Embryonic facial prominence (tissue), 1 donor: ENCODE data around the gene CACNA1F.

Experiments
- DNase-seq: peaks from one replicate; pipeline ENCODE4 v3.0.0-alpha.2; 2016; ENCODE audit errors: extremely low spot score

CACNA1F gene

DNA sequence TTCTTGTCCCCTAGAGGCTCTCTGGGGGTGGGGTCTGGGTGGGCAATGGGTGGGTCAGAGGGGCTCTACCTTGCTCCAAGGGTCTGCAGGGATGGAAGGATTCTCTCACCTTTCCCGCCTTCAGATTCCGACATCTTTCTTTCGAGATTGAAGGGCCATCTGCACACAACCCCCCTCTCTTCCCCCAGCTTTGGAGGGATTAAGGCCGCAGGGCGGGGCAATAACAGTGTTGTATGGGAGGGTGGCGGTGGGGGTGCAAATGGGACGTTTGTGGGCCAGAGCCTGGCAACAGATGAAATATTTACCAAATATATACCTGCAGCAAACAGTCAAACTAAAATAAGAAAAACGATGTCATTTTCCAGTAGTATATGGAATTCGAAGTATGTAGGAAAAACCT is at the start of gene CACNA1F:
TSS of gene CACNA1F (minus strand) at position 165 of the 400 bp plus-strand sequence. CDS start at position 134, 31 bp downstream.
- no peak for DNase-seq

DNA sequence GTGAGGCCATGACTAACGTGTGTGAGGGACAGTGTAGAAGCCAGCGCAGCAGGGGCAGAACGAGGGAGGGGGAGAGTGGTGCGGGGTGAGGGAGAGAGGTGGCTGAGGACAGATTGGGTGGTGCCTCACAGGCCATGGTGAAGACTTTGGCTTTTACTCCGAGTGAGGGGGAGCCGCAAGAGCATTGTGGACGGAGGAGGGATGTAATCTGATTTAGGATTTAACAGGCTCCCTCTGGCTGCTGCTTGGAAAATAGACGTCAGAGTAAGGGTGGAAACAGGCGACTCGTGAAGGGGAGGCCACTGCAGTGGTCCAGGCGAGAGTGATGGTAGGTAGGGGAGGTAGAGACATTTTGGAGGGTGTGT is 49.5 kb upstream of the CACNA1F start:
- no peak for DNase-seq

DNA sequence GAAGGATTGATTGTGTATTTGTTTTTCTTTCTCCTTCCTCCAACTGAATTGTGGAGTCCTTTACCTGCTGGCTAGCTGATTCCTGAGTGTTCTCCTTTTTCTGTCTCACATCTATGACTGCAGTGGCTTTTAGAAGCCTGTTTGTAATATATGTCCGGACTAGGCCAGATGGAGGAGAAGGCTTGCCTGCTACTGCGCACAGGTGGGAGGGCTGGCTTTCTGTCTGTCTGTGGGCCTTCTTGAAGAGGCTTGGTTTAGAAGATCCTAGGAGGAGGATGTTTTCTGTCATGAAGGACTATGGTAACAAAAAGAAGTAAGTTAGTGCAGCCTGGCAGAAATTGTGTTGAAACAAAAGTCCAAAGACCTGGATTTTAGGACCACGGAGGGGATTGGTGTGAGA is 44.9 kb upstream of the CACNA1F start:
- DNase-seq = no peak

DNA sequence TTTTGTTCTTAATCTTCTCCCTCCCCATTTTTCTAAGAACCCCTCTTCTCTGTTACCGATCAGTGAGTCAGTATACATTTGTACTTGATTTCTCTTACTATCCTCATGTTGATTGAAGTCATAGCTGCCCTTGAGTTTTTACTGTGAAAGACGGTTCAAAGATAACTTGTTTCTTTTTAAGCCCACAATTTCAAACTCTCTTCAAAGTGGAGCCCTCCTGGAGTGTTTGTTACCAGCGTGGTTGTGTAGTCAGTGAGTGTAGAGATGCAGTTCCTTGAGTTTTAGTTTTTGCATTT is 44.3 kb upstream of the CACNA1F start:
- no peak for DNase-seq

DNA sequence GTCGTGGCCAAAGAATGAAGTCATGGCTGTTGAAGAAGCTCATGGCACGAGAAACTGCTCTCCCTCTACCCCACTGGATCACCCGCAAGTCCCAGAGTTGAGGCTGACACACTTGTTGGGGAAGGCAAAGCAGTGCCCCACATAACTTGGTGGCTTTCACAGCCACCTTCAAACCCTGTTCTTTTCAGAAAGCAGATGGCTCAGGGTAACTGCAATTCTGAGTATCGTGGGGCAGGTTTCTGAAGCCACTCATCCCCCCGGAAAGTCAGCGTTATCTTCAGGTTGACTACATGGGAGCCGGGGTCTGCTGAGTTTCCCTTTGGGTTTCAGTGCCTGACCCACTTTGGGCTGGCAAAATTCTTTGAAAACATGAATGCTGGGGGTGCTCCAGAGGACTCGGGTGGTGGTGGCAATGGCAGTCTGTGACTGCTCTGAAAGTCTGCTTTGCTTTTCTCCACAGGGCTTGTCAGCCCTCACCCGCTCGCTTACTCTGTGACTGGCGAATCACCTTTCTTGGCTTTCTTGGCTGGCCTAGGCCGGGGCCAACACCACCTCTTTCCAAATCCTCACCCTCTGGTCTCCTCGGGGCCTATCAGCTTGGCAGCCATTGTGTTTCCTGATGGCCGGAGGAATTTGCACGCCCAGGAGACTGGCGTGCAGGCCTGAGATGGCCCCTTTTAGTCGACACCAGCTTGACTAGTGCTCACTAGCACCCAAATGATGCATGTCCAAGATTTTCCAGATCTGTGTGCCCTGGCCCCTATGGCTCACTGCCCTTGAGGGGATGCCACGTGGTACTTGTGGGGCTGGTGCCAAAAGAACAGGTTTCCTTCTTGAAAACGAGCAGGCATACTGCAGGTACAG is 43.8 kb upstream of the CACNA1F start:
- DNase-seq = no peak

DNA sequence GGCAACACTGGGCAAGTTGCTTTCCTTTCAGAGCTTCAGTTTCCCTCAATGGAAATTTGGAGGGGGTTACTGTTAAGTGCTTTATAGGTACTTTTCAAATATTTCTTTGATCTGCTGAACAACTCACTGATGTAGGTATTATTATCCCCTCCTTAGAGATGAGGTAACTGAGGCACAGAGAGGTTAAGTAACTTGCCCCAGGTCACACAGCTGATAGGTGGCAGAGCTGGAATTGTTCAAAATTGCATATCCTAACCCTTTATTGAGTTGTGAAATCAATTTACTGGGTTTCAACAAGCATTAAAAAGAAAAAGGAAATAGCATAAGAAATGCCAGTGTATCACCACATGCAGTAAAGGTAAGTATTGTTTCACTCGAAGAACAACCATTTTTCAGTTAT is 43.1 kb upstream of the CACNA1F start:
- DNase-seq = no peak

DNA sequence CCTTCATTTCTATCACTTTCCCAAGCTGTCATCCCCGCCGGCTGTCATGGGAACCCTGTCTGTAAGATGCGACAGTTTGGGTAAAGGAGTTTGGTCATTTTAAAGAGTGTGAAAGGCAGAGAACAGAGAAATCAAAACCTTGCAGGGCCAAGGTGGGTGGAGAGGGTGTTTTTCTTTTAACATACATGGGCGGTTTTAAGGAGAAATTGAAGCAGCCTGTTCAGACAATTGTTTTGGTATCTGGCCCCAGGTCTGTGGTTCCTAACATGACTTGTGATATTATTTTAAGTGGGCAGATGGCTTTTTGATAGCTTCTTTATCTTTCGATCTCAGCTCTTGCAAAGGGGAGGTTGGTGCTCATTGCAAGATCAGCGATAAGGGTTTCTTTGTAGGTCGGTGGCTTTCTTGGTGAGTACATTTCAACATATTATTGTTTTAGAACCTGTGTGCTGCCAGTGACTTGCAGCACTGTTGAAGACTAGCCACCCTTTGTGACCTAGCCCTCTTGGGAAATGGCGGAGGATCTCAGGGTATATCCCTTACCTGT is 40.1 kb upstream of the CACNA1F start:
- no peak for DNase-seq

DNA sequence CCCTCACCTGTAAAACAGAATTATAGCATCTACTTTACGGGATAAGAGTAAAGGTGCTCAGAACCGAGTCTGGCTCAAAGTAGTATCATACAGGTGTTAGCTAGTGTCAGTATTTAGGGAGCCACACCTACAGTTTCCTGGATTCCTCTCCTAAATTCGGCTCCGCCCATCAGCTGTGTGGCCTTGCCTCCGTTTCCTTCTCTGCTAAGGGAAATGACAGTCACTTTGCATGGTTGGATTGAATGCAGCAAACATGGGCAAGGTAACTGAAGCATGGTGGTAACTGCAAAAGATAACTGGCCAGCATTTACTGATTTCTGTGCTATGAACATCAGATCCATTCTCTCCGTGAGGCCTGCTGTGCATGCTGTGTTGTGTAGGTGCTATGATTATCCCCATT is 39.3 kb upstream of the CACNA1F start:
- DNase-seq = no peak

DNA sequence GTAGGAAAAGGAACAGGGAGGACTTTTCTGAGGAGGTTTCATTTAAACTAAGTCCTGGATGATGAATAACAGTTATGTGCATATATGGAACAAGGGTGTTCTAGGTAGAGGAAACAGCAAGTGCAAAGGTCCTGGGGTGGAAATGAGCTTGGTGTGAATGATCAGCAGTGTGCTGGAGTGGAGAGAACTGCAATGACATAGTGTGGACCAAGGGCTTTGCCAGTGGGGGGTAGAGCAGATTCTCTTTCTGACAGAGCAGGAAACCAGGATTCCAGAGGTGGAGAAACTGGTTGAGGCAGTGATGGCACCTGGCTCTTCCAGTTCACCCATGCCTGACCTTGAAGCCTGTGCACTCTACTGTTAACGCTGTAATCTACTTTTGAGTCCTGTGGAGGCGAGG is 38.2 kb upstream of the CACNA1F start:
- no peak for DNase-seq

DNA sequence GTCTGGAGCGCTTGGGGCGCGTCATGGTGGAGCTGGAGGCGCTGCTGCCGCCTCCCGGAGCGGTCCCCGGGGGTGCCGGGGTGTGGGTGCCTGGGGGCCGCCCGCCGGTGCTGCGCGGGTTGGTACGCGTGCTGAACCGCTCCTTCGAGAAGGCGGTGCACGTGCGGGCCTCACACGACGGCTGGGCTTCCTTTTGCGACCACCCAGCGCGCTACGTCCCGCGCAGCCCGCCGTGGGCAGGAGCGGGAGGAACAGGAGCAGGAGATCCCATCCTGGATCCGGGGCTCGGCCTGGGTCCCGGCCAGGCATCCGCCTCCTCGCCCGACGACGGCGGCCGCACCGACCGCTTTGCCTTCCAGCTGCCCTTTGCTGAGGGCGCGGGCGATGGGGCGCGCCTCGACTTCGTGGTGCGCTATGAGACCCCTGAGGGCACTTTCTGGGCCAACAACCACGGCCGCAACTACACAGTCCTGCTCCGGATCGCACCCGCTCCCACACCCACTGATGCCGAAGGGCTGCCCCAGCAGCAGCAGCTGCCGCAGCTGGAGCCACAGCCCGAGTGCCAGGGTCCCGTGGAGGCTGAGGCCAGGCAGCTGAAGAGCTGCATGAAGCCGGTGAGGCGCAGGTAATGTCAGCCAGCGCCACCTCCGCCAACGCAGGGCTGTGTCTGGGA is 37.2 kb upstream of the CACNA1F start:
- no peak for DNase-seq

DNA sequence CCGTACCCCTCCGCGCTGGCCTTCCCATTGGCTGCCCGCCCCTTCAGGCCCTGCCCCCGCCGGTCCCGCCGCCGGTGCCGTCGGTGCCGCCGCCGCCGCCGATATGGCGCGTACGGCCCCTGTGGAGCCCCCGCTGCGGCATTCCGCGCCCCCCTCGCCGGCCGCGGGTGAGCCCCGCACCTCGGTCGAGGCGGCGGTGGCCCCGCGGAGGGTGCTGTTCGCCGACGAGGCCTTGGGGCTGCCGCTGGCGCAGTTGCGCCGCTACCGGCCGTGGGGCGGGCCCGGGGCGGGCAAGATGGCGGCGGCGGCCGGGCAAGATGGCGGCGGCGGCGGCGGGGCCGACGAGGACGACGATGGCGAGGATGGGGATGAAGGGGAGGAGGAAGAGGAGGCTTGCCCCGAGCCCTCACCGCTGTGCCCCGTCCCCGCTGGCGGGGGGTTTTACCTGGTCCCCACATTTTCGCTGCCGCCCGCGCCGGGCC is 36.7 kb upstream of the CACNA1F start, which contains the start of gene PPP1R3F:
TSS of gene PPP1R3F (plus strand) at position 27 of the 482 bp plus-strand sequence. CDS start at position 104, 77 bp downstream.
- no peak for DNase-seq

DNA sequence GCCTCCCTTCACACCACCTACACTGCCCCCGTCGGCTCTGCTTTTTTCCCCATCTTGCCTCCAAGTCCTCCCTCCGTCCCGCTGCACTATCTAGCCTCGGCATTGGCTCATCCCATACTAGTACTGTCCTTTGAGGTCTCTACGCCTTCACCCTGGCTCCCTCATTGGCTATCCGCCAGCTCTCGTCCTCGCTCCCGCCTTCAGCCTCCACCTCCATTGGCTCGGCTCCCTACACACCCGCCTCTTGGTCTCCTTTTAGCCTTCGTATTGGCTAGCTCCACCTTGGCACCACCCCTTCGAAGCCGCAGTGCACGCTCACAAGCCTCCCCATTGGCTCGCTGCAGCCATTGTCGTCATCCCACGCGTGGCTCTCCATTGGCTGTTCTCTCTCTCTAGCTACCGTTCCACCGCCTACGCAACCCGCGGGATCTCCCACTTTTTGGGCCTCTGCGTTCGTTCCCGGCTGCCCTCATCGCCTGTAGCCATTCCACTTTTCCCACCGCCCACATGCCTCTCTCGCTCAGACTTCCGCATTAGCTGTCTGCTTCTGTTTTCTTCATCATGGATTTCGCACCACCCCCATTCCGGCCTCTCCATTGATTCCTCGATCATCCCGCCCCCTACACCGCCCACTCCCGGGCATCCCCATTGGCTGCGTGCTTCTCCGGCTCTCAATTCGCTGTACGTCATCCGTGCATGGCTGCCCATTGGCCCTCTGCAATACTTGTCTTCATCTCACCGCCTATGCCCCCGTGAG is 36.0 kb upstream of the CACNA1F start:
- peak; percentile 95 for DNase-seq

DNA sequence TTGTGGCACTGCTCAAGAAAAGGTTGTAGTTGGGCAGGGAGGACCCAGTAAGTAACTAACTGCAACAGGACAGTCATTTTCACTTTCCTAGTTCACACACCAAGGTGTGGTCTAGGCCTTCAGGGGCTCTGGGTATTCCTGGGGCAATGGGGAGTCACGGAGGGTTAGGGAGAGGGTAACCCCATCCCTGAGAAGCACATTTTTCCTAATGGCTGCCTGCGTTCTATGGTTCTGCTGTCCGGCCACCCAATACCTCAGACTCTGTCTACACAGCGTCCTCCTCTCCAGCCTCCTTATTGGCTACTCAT is 35.5 kb upstream of the CACNA1F start:
- no peak for DNase-seq

DNA sequence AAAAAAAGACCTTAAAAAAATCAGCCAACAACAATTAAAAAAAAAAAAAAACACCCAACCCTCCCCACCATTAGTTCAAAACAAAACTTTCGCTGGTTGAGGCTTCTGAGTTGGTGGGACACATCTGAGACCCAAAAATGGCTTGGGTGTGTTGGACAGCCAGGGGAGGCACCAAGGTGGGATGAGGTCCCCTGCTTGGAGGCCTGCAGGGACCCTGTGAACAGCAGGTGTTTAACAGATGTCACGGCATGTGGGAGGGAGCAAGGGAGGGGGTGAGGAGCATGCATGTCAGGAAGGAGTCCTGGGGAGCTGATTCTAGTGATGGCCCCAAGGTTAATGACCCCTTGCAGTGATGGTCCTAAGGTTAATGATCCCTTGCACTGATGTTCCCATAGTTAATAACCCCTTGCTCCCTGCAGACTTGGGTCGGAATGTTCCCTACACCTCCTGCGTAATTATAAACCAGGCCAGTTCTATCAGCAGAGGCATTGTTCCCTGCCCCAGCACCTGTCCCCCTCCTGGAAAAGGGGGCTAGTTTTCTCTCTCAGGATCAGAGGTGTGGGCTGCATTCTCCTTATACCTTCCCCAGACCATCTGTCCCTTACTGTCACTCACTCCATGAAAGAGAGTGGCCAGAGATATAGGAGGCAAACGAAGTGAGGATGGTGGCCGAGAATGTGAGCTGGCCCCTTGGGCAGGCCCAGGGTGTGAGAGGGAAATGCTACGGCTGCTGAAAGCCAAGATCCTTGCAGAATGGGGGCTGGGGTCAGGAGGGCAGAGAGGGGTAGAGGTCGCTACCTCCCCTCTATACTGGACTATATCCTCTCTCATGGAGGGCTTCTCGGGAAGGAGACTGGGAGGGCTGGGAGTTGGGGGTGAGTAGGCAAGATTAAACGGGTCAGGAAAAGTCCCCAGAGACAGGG is 33.6 kb upstream of the CACNA1F start:
- no peak for DNase-seq

DNA sequence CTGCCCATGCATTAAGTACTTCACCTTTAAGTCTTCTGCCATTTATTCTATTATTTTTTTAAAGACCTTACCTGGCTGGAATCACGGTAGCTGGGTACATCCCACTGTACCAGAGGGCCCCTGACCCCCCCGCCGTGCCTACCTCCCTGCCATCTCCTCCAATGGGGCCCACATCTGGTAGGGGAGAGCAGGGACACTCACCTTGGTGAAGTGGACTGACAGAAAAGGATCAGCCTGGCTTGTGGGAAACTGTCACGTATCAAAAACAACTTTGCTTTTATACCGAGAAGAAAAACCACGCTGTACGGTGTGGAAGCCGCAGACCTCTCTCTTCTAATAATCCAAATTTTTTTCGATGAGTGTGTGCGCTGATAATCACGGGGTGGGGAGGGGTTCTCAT is 31.3 kb upstream of the CACNA1F start, which contains the start of gene FOXP3:
TSS of gene FOXP3 (minus strand) at position 251 of the 400 bp plus-strand sequence. CDS start 6,205 bp downstream, outside the sequence.
- no peak for DNase-seq

DNA sequence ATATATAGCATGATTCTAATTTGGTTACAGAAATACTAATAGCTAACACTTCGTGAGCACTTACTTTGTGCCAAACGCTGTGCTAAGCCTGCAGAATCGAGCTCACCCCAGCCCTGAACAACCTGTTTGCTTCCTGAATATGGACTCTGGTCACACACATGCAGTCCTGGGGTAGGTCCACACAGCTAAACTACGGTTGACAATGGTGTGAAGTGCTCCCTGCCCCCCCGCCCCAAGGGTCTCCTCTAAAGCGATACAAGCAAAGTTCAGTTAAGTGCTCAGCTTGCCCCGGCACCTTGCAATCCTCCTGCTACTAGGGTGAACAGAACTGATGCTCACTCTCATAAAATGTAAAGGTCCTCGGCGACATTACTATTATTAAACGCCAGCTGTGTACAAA is 30.5 kb upstream of the CACNA1F start:
- no peak for DNase-seq

DNA sequence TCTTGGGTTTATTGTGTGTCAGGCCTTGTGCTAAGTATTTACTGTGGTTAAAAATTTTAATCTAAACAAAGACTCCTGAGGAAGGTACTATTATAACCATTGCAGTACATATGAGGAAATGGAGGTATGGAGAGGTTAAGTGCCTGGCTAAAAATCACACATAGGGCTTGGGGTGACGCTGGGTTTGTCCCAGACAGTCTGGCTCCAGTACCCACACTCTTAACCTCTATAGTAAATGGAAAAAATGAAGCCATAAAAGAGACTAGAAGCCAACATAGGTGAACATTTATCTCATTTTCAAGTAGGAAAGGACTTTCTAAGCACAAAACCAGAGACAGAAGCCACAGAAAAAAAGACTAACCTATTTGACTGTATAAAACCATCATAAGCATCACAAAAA is 29.5 kb upstream of the CACNA1F start:
- no peak for DNase-seq

DNA sequence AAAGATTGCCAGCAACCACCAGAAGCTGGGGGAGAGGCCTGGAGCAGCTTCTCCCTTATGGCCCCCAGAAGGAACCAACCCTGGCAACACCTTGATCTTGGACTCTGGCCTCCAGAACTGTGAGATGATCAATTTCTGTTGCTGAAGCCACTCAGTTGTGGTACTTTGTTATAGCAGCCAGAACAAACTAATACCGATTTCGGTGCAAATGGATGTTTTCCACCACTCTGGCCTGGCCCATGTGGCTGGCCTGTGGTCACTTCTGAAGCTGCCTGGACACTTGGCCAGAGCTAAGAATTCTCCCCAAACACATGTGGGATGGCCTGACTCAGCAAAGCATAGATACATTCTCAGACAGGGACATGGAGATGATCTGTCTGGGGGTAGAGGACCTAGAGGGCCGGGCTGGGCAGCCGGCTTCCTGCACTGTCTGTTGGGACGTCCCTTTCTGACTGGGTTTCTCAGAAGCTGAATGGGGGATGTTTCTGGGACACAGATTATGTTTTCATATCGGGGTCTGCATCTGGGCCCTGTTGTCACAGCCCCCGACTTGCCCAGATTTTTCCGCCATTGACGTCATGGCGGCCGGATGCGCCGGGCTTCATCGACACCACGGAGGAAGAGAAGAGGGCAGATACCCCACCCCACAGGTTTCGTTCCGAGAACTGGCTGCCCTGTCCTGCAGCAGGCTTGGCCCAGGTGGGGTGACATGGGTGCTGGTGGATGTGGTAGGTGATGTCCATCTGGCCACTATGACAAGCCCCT is 27.3 kb upstream of the CACNA1F start:
- no peak for DNase-seq

DNA sequence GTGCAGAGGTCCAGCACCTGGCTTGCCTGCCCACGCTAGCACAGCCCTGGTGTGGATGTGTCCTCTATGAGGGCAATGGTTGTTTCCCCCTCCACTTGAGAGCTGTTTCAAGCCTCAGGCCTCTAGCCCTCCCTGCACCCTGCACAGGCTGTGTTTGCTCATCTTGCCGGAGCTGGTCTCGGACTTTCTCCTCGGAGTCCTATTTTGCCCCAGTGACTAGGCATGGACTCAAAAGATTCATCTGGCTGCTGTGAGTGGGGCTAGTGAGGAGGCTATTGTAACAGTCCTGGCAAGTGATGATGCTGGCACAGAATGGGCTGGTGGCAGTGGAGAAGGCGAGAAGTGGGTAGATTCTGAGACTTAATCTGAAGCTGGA is 25.6 kb upstream of the CACNA1F start:
- no peak for DNase-seq
